Astrocyte of the spinal cord (primary cell): Measurements from ENCODE around the gene CCDC61.

Experiments used
- DNase-seq: peaks from one replicate; pipeline ENCODE4 v3.0.0; 2011; ENCODE audit warnings: low read depth, low spot score
- H3K4me3 ChIP-seq: 2 replicates; pipeline ENCODE4 v1.5.1; 2011; ENCODE audit warnings: low read depth, mild to moderate bottlenecking, low read length, moderate library complexity
- in situ Hi-C: cut with HindIII; loops from 2 replicates; pipeline ENCODE4 v1.10.0; 2017; ENCODE audit warnings: low sequenced_read_pairs
- TF ChIP-seq, protein P1 (sequence below): IDR thresholded peaks from 2 replicates; pipeline ENCODE4 v1.5.1; 2012; ENCODE audit warnings: low read depth, mild to moderate bottlenecking, low read length, inconsistent platforms

Gene CCDC61

GRCh38 chr19:45967246-45967645 lies 28.0 kb upstream of the CCDC61 start:
- TF ChIP-seq, protein P1, sequence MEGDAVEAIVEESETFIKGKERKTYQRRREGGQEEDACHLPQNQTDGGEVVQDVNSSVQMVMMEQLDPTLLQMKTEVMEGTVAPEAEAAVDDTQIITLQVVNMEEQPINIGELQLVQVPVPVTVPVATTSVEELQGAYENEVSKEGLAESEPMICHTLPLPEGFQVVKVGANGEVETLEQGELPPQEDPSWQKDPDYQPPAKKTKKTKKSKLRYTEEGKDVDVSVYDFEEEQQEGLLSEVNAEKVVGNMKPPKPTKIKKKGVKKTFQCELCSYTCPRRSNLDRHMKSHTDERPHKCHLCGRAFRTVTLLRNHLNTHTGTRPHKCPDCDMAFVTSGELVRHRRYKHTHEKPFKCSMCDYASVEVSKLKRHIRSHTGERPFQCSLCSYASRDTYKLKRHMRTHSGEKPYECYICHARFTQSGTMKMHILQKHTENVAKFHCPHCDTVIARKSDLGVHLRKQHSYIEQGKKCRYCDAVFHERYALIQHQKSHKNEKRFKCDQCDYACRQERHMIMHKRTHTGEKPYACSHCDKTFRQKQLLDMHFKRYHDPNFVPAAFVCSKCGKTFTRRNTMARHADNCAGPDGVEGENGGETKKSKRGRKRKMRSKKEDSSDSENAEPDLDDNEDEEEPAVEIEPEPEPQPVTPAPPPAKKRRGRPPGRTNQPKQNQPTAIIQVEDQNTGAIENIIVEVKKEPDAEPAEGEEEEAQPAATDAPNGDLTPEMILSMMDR, result no peak
- no peak for DNase-seq
- in situ Hi-C loops, result no loop called here
- no peak overlapping the region for H3K4me3 ChIP-seq

DNA sequence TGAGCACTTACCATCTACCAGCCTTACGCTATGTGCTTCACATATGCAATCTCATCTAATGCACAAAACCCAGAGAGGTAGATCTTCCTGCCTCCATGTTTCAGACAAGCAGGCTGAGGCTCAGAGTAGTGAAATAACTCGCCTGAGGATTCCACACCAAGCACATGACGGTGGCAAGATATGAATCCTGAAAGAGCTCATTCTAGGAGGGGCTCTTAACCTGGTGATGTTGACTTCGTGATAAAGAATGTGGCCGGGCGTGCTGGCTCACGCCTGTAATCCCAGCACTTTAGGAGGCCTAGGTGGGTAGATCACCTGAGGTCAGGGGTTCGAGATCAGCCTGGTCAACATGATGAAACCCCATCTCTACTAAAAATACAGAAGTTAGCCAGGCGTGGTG lies 26.6 kb upstream of the CCDC61 start:
- in situ Hi-C loops, result no loop called here
- H3K4me3 ChIP-seq, result no peak overlapping the region
- TF ChIP-seq, protein P1, result no peak
- no peak for DNase-seq

DNA sequence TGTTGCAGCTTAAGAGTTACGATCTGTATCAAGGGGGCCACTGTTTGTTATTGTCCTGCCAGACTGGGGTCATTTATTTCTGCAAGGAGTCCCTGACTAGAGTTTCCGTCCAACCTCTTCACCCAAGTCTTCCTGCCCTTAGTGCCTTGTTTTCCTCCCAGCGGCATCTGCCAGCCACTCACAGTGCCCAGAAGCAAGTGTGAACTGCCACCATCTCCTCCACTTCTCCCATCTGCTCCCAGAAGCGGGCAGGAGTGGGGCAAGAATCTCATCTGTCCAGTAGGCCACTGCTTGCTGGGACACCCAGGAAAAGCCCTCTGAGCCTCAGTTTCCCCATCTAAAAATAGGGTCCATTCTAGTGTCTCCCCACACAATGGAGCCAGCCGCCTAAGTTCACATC lies 25.6 kb upstream of the CCDC61 start:
- TF ChIP-seq, protein P1, result no peak
- DNase-seq, result no peak
- in situ Hi-C loops, result no loop called here
- no peak overlapping the region for H3K4me3 ChIP-seq

- TF ChIP-seq, protein P1, result no peak
- DNase-seq, result no peak
- in situ Hi-C loops, result no loop called here
- no peak overlapping the region for H3K4me3 ChIP-seq
Measured at GRCh38 chr19:45971260-45971902, 23.9 kb upstream of the CCDC61 start.

GRCh38 chr19:45972081-45972946 lies 23.0 kb upstream of the CCDC61 start:
- in situ Hi-C loops, result no loop called here
- TF ChIP-seq, protein P1, result no peak
- DNase-seq, result no peak
- H3K4me3 ChIP-seq, result peak overlapping the region; percentile 12

DNA sequence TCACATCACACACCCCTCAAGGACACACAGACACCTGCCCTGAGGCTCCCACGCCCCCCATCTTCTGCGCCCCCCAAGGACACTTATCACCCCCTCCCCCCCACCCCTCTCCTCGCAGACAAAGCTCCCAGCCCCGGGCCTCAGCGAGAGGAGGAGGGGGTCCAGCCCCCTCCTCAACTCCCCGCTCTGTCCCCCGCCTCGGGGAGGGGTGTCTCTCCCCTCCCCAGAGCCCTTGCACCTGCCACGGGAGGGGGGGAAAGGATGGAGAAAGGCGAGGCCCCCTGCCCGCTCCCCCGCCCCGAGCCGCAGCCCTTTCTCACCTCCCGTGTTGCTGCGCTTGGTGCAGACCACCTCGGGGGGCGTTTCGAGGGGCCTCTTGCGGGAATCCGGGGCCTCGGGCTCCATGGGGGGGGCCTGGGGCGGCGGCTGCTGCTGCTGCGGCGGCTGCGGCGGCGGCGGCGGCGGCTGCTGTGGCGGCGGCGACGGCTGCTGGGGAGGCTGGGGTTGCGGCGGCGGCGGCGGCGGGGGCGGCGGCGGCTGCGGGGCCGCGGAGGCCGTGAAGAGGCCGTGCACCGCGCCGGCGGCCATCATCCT lies 22.2 kb upstream of the CCDC61 start:
- TF ChIP-seq, protein P1, result no peak
- DNase-seq, result no peak
- peak overlapping the region; percentile 24 for H3K4me3 ChIP-seq
- in situ Hi-C loops, result no loop called here
